HL-60/S4 treated with retinoic acid at 250 ng/mL for 4 days and 3 days (cell line): ENCODE results near the gene TTC6.
"Not testable (repeated sequence)": the region's sequence is repeated elsewhere in the genome, so short reads cannot be mapped to it uniquely, and the experiment has no call there.

Source experiments
- in situ Hi-C: fragments of 300-500 bp; cut with MboI; formaldehyde crosslinking; loops from 2 replicates; pipeline ENCODE4 v1.7.0; 2022; ENCODE audit warnings: low sequenced_read_pairs

Gene TTC6, protein sequence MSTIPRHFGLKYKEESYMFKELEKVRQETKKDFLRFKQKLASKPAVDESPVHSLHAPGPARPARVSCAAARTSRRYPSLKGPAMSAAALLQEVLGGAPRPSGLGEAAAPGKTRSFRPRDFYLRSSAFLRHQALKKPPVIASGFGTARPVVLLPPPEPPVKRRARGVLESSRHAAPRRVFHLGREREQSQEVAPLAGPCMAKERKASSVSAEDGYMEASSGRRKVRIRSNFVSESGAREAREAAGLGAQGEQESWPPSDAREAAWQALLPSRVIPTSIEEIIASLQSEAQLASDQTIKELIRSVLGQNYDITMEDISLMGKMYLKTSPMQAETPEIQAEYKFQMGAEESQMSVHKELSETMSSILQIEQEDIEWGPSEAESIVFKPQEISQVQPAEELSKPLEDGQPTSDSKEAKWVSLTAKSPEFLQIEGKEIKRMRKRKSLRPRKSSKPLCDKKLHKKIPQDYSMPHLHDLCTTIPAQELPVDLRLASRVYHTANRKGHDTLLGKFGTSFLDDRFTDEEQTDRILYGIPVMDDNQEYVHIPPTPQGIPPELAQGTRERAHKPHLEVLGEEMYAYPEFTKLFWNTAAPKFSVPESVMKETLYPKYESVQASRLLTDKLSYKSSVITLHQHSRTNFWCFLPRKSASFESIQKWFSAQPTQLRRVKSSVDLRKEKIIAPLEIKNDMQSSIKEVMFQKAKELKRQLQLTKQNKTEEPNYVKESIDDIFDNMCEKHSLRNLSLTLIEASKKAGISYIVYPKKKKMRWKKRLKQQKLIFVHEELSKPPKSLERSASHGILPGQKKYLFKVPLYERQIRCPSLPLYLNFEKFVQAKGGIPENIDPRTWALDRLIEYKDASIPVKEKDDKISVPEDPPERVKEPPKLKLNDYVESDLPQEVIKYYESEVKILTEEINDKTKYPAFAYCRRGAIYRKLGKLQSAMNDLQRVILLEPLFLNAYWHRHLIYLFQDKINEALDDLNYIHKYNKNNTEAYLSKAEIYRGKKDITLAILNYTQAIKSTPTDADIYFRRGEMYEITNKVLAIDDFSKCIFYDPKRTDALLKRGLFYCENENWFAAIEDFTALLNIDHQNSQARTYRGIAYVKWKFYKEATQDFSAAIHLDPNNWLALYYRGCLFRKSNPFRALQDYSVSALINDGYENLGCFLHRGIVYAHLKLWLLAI (N-terminal part only)

DNA sequence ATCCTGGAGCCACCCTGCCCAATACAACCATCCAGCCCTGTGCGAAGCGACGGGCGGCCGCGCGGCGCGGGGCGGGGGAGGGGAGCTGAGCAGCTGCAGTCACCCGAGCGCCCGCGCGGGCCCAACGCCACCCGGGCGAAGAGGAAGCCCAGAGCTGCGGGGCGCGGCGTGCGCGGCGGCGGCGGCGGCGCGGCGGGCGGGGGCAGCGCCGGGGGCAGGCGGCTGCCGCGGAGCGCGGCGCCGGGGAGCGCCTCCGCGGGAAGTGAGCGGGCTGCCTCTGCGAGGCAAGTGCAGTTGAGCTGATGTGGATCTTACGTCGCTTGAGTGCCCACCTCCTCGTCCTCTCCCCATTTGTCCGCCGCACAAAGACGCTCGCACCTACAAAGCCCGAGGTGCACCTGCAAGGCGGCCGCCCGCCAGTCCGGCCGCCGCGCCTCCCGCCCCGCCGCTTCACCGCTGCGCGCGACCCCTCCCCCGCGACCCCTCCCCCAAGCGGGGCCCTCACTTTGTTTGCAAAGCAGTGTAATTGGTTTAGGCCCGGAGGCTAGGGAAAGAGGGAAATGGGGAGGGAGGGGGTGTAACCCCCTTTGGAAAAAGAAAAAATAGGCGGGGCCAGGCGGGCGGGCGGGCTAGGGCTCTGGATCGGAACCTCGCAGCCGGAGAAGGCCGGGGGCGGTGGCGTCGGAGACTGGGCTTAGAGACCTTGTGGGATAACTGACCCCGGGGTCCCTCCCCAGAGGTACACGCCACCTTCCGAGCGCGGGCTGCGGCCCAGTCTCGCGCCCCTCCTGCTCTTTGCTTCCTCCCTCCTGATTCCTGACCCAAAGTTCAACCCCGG, at the start of gene TTC6, which contains the start of gene FOXA1:
TSS of gene TTC6 (plus strand) at position 659 of the 838 bp plus-strand sequence. CDS start 26,436 bp downstream, outside the sequence.
TSS of gene FOXA1 (minus strand) at position 279 of the 838 bp plus-strand sequence. CDS start at position 2, 277 bp downstream.
- in situ Hi-C loops = no loop called here

DNA sequence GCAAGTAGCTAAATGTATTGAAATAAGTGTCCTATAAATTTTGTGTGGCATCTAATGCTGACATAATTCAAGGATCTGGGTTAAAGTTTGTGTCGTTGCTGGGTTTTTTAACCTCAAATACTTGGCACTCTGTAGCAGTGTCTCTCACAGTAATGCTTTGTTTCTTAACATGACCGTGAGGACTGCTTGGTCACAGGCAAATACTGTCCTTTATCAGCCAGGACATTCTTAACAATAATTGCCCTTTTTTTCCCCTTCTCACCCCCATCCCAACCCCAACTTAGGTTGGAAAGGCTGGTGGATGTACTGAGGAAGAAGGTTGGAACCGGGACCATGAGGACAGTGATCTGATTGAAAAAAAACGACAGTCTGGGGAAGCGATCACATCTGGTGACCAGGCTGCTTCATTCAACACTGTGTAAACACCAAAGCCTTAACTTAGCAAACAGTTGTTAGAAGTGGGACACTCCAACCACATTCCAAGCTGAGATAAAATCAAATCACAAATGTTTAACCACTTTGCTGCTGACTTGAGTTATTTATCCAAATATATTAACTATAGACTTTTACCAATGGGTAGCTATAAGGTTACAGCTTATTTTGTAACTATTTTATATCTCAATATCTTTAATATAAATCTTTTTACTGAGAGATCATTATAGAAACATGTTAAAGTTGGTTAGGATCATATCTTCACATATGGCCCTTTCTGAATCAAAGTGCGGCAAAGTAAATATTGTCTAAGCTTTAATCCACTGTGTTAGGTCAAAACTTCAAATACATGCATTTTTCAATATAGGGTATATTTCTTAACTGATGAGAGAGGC, 48.6 kb upstream of the TTC6 start:
- in situ Hi-C loops = no loop called here

DNA sequence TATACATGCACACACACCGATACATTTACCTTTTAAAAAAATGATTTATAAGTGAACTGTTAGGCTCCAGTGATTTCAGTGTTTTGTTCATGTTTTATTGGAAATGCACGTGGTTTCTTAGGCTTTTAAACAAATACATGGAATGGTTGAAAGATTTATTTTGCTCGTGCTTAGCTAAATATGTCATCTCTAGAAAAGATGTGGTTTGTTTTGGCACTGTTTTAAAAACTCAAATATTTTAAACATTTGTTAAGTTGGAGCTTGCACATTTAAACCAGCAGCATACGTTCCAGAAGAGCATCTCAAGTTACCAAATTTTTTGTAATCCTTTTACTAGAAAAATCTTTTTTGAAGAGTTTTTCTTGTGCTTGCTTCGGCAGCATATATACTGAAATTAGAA, 44.9 kb upstream of the TTC6 start:
- in situ Hi-C loops = no loop called here

DNA sequence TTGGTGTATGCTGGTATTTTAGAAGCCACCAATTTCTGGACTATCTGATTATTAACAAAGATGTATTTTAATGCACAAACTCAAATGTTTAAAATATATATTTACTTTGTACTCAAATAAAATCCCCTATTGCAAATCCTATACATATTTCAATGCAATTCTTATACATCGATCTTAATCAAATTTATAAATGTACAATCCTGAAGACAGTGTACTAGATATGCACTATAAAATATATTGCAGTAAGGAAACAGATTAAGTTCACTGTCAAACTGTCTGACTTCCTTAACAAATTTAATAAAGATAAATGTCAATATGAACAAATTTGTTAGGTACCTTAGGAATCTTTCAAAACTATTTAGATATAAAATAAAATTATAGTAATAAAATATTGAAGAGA, 44.3 kb upstream of the TTC6 start:
- in situ Hi-C loops = no loop called here

DNA sequence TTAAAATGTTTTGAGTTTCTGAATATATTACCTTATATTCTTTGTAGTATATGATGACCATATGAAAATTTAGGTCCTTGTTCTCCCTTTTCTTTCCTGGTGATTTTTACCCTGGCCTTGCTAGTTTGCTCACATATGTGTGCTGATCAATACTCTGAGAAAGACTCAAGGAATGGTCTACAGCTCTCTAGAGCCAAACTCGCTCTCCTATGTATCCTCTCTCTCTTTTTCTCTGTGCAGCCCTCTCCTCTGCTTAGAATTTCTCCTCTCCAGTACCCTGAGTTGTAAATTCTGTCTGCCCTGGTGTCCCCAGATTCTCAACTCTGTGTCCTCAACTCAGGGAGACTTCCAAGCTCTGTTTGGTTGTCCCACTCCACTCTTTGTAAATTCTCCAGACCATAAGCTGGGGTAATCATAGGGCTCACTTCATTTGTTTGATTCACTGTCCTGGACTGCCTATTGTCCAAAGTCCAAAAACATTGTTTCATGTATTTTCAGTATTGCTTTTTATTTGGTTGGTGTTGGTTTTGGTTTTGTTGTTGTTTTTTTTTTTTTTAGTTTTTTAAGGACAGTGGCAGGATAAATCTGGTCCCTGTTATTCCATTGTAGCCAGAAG, 41.4 kb upstream of the TTC6 start:
- in situ Hi-C loops = no loop called here

DNA sequence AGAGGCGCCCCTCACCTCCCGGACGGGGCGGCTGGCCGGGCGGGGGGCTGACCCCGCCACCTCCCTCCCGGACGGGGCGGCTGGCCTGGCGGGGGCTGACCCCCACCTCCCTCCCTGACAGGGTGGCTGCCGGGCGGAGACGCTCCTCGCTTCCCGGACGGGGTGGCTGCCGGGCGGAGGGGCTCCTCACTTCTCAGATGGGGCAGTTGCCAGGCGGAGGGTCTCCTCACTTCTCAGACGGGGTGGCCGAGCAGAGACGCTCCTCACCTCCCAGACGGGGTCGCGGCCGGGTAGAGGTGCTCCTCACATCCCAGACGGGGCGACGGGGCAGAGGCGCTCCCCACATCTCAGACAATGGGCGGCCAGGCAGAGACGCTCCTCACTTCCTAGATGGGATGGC, 39.8 kb upstream of the TTC6 start:
- in situ Hi-C loops = not testable (repeated sequence)

DNA sequence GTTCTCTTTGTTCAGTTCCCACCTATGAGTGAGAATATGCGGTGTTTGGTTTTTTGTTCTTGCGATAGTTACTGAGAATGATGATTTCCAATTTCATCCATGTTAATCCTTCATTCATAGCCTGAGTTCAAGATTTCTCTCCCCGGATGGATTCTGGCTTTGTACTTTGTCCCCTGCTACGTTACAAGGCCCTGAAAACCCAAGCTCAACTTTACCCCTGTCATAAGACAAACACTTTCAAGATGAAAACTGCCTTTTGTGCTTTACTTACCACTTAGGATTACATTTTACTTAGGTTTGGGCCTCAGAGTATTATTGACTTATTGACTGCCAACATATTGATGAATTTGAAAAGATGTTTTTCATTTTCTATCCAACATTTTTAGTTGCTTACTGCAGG, 36.7 kb upstream of the TTC6 start:
- in situ Hi-C loops = no loop called here

DNA sequence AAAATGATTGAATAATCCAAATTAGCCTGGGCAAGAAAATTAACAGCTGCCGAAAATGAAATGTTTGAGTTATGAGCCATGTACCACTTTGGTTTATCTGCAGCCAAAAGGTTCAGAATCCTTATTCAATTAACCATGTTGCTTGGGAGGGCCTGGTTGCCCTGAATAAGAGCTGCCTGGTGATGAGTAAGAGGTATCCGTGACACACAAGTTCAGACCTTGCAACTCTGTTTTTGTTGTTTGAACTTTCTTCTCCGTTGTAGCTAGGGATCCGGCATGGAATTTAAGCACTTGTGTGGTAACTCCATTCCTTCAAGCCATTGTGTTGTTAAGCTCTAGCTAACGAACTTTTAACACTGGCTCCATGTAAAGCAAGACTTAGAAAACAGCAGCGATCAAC, 36.0 kb upstream of the TTC6 start:
- in situ Hi-C loops = no loop called here

DNA sequence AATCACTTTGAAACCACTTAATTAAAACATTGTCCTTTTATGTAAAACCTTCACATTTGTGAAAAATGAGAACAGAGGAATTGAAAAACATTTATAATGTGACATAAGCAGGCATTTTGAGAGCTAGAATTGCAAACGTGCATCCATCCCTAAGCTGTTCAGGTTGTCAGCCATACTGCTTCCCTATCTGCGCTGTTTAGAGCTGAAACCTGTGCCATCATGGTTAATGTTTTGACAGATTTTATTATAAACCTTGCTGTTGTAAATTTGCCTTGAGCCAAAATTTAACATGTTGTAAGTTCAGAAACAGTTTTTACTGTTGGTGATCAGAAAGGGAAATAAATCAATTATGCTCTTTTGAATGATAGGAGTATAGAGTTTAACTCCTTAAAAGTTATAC, 32.2 kb upstream of the TTC6 start:
- in situ Hi-C loops = no loop called here

DNA sequence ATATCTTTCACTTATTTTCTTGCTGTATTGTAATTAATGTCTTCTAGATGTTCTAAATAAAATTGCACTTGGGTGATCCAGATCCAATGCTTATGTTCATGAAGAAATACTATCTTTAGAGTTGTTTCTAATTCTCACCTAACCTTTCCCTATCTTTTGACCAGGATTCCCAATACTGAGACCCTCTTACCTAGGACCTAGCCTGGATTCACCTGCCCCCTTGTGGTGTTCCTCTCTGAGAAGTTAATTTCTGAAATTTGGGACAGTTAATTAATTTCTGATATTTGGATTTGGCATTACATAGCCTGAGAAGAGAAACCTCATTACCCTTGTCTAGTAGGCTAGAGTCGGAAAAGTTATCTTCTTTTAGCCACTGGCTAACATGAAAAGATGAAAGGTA, 29.9 kb upstream of the TTC6 start:
- in situ Hi-C loops = no loop called here

DNA sequence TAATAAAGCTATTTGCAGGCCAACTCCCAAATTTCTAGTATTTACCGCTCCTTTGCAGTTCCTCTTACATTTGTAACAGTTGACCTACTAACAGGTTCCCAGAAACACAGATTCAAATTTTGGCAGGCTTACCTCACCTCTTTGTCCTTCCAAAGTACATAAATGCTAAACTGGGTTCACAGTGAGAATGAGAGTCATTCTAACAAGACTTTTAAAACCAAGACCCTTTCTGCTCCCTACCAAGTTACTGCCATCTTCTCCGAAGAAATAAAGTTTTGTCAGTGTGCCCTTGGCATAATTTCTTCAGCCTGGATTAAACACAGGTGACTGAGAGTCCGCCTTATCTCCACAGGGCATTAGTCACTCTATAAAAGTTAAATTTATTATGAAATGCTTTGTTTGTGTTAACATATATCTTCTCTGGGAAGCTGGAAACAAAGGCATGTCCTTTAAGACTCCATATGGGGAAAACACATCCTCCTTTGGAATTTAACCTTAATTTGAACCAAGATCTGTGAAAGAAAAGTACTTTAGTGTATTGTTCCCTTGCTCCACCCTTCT, 28.5 kb upstream of the TTC6 start:
- in situ Hi-C loops = no loop called here

DNA sequence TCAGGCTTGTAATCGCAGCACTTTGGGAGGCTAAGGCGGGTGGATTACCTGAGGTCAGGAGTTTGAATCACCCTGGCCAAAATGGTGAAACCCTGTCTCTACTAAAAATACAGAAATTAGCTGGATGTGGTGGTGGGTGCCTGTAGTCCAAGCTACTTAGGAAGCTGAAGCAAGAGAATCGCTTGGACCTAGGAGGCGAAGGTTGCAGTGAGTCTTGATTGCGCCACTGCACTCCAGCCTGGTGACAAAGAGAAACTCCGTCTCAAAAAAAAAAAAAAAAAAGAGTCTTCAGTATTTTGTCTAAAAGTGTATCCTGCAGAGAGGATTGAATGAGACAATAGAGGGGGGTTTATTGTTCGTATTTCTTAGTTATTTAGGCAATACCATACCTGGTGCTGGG, 25.7 kb upstream of the TTC6 start:
- in situ Hi-C loops = no loop called here

DNA sequence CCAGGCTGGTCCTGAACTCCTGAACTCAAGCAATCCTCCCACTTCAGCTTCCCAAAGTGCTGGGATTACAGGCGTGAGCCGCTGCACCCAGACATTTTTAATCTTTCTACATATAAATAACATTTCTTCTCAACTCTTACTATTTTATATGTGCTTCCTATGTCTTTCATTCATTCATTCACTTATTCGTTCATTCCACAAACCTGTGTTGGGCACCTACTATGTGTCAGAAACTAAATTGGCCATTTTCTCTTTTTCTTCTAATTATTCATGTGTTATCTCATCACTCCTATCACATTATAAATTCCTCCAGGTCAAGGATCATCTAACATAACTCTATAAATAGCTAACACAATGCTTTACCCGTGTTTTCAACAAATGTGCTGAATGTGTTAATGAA, 24.0 kb upstream of the TTC6 start:
- in situ Hi-C loops = no loop called here

DNA sequence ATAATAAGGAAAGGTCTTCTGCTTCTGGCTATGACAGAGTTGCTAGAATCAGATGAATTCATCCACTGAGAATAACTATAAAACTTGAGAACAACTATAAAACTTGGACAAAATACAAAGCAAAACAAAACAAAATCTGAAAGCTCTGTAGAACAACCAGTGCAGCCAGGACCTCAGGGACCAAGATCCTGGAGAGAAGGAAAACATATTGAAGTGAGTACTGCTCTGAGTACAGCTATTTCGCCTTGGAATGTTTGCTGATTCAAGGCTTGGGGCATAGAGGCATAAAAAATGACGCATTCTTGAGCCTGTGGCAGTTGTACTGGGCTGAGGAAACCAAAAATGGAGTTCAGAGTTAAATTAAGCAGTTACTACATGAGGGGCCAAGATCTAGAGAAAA, 22.1 kb upstream of the TTC6 start:
- in situ Hi-C loops = no loop called here

DNA sequence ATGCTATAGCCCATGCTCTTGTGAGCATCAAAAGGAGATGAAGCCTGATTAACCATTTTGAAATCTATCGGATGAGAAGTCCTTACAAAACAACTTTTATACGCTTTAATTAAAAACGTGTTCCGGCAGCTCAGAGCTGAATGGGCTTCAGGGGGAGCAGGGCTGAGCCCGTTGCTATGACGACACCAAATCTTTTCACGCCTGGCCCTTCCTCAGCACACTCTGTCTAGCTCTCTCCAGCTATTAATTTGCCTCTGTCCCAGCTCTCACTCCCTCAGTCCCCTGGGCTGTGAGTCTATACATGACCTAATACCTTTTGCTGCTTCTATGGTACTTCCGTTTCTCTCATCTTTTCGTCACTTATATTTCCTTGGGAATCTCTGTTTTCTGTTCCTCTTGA, 16.2 kb upstream of the TTC6 start:
- in situ Hi-C loops = no loop called here

DNA sequence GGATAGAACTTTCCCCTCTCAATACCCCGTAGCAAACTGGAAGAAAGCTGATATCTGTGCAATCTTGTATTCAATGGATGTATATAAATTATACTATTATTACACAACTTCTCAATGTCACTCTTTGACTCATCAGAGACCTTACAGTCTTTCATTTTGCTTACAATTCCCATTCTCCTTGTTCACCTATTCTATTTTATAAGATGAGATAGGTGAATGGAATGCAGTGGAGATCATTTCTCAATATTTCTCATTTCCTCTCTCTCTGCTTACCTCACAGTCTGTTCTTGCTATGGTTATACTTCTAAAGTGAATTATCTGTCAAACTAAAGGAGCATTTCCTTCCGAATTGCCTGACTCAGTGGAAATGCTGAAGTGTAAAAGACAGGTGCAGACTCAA, 15.3 kb upstream of the TTC6 start:
- in situ Hi-C loops = no loop called here

DNA sequence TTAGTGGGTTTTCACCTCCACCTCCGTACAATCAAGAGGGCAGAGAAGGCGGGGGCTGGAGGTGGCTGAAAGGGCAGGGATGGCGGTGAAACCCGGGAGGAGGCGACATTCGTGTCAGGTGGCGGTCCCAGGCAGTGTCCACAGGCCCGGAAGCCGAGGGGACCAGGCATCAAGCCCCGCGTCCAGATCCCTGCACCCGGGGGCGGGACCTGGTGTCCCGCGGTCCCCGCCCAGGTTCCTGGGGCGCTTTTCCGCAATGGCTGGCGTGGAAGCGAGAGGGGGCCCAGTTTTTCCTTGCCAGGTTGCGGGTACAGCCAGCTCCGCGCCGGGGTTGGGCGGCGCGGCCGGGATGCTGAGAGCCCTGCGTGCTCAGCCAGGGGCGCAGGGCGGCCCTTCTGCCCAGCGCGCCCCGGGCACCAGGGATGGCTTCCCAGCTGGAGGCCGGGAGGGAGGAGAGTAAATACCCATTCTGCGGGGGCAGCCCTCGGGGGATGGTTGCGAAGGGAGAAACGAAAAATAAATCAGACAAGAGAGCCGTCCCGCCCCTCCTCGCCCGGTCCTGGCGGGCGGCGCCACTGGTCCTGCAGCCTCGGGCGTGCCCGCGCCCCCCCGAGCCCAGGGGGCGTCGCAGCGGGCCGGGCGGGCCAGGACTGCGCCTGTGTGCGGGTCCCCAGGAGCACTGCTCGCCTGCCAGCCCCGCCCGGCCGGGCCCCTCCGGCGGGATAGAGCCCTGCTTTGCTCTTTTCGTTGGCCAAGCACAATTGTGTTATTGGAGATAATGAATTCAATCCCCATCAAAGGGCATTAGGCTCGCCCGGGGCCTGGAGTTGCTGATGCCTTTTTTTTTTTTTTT, 11.8 kb upstream of the TTC6 start:
- in situ Hi-C loops = no loop called here
